ENCODE data around the gene PTGER2. TPM values are rescaled to one million over a fixed set of nuclear protein-coding genes. Genes with fewer than 3 reads are reported as not detected.

The PTGER2 gene
- polyA plus RNA-seq, 1 donor from 2014 or later, result not detected

DNA sequence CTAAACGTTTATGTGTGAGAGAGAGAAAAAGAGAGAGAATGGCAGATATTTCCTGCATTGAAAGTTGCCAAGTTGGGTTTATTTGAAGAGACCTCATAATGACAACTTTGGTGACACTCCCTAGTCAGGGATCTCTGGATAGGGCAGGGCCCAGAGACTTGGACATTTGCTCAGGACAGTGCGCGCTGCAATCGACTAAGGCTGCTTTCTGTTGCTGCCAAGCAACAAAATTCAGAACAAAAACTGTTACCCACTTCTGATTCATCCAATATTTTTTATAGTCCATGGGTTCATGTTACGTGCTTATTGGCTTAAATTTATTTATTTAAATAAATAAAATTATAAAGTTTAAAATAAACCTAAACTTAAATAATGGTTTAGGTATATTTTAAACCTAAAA, 34.2 kb downstream of the PTGER2 start:
- H3K36me3 ChIP-seq (ENCODE audit: insufficient read depth, low read length), result no peaks in the 10 kb centered on the region
- no peak overlapping the region for H3K27ac ChIP-seq (ENCODE audit: low read length)
- H3K79me2 ChIP-seq (replicated peaks; ENCODE audit: insufficient read depth, low read length), result no peaks in the 10 kb centered on the region
- no peak overlapping the region for H3K4me2 ChIP-seq (ENCODE audit: low read length)
- H3K4me3 ChIP-seq (ENCODE audit: low read length), result no peak overlapping the region
- no peaks in the 10 kb centered on the region for H3F3A ChIP-seq (ENCODE audit: insufficient read depth, low read length, poor library complexity, severe bottlenecking)
- no peak overlapping the region for H2AFZ ChIP-seq (ENCODE audit: low read depth, low read length)
- H3K9ac ChIP-seq (ENCODE audit: low read length), result no peak overlapping the region
- H3K9me2 ChIP-seq (ENCODE audit: insufficient read depth, low read length), result no peaks in the 10 kb centered on the region
- H4K20me1 ChIP-seq (ENCODE audit: insufficient read depth), result no peaks in the 10 kb centered on the region
- peaks cover 5% of the 10 kb centered on the region for H3K9me3 ChIP-seq (ENCODE audit: low read length)
- no peaks in the 10 kb centered on the region for H3K27me3 ChIP-seq (ENCODE audit: insufficient read depth, low read depth, low read length)
- TF ChIP-seq POLR2AphosphoS5 (IDR thresholded peaks at IDR 0.05) (no peak), EP300 (conservative IDR thresholded peaks at IDR 0.05; ENCODE audit: poor library complexity, severe bottlenecking) (no peak), CTCF (IDR thresholded peaks at IDR 0.05; ENCODE audit: poor library complexity, severe bottlenecking) (no peak), TAF1 (IDR thresholded peaks at IDR 0.05; ENCODE audit: low read depth) (no peak), MXI1 (conservative IDR thresholded peaks at IDR 0.05; ENCODE audit: poor library complexity, severe bottlenecking) (no peak), EZH2 (IDR thresholded peaks at IDR 0.05; ENCODE audit: borderline replicate concordance, insufficient read depth, low read length, poor library complexity, severe bottlenecking) (no peak), RAD21 (conservative IDR thresholded peaks at IDR 0.05) (no peak), SMC3 (conservative IDR thresholded peaks at IDR 0.05; ENCODE audit: poor library complexity) (no peak)
- TF ChIP-seq, protein P1, sequence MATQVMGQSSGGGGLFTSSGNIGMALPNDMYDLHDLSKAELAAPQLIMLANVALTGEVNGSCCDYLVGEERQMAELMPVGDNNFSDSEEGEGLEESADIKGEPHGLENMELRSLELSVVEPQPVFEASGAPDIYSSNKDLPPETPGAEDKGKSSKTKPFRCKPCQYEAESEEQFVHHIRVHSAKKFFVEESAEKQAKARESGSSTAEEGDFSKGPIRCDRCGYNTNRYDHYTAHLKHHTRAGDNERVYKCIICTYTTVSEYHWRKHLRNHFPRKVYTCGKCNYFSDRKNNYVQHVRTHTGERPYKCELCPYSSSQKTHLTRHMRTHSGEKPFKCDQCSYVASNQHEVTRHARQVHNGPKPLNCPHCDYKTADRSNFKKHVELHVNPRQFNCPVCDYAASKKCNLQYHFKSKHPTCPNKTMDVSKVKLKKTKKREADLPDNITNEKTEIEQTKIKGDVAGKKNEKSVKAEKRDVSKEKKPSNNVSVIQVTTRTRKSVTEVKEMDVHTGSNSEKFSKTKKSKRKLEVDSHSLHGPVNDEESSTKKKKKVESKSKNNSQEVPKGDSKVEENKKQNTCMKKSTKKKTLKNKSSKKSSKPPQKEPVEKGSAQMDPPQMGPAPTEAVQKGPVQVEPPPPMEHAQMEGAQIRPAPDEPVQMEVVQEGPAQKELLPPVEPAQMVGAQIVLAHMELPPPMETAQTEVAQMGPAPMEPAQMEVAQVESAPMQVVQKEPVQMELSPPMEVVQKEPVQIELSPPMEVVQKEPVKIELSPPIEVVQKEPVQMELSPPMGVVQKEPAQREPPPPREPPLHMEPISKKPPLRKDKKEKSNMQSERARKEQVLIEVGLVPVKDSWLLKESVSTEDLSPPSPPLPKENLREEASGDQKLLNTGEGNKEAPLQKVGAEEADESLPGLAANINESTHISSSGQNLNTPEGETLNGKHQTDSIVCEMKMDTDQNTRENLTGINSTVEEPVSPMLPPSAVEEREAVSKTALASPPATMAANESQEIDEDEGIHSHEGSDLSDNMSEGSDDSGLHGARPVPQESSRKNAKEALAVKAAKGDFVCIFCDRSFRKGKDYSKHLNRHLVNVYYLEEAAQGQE (IDR thresholded peaks at IDR 0.05; ENCODE audit: borderline replicate concordance), result no peak

DNA sequence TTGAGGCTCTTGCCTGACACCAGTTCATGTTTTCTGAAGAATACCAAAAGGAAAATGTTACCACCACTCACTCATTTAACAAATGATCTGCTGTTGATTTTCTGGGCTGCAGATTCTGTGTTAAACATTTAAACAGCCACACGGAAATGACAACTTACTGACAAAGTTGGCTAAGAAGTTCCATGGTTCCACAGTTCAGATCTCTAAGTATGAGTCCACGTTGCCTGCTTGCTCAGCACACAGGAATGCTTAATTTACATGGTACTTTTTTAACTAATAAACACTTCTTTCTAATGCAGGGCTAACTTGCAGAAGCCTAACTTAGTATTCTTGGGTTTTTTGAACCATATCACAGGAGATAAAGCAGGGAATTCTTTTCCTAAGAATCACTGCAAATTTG, 34.7 kb downstream of the PTGER2 start:
- no peak overlapping the region for H3K9ac ChIP-seq (ENCODE audit: low read length)
- no peak overlapping the region for H3K4me2 ChIP-seq (ENCODE audit: low read length)
- no peaks in the 10 kb centered on the region for H3K36me3 ChIP-seq (ENCODE audit: insufficient read depth, low read length)

DNA sequence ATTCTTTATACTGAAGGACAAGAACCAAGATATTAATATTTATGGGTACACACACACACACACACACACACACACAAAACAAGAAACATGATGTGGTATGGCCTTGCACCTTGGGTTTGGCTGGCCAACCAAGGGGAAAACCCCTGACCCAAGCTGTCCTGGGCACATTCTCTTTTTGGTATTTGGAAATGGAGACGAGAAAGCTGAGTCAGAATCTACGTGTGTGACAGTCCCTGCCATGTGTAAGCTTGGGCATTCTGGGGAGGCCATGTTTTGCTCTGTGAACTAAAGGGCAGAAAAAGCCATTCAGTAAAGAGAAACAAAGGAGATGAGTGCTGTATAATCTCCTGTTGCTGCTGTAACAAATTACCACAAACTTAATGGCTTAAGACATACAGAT, 35.6 kb downstream of the PTGER2 start:
- no peak for TF ChIP-seq CTCF (IDR thresholded peaks at IDR 0.05; ENCODE audit: poor library complexity, severe bottlenecking)
- no peak for TF ChIP-seq RAD21 (conservative IDR thresholded peaks at IDR 0.05)
- no peak for TF ChIP-seq EP300 (conservative IDR thresholded peaks at IDR 0.05; ENCODE audit: poor library complexity, severe bottlenecking)
- TF ChIP-seq TAF1 (IDR thresholded peaks at IDR 0.05; ENCODE audit: low read depth), result no peak
- TF ChIP-seq MXI1 (conservative IDR thresholded peaks at IDR 0.05; ENCODE audit: poor library complexity, severe bottlenecking), result no peak
- no peak for TF ChIP-seq POLR2AphosphoS5 (IDR thresholded peaks at IDR 0.05)
- TF ChIP-seq EZH2 (IDR thresholded peaks at IDR 0.05; ENCODE audit: borderline replicate concordance, insufficient read depth, low read length, poor library complexity, severe bottlenecking), result no peak
- TF ChIP-seq SMC3 (conservative IDR thresholded peaks at IDR 0.05; ENCODE audit: poor library complexity), result no peak
- TF ChIP-seq, protein P1 (IDR thresholded peaks at IDR 0.05; ENCODE audit: borderline replicate concordance), result no peak
- H3K79me2 ChIP-seq (replicated peaks; ENCODE audit: insufficient read depth, low read length), result no peaks in the 10 kb centered on the region
- H3K9me3 ChIP-seq (ENCODE audit: low read length), result peaks cover 4% of the 10 kb centered on the region
- H2AFZ ChIP-seq (ENCODE audit: low read depth, low read length), result no peak overlapping the region
- no peaks in the 10 kb centered on the region for H3K9me2 ChIP-seq (ENCODE audit: insufficient read depth, low read length)
- H3K4me2 ChIP-seq (ENCODE audit: low read length), result no peak overlapping the region
- no peaks in the 10 kb centered on the region for H3K36me3 ChIP-seq (ENCODE audit: insufficient read depth, low read length)
- H3K9ac ChIP-seq (ENCODE audit: low read length), result no peak overlapping the region
- H3F3A ChIP-seq (ENCODE audit: insufficient read depth, low read length, poor library complexity, severe bottlenecking), result no peaks in the 10 kb centered on the region
- no peak overlapping the region for H3K27ac ChIP-seq (ENCODE audit: low read length)
- H4K20me1 ChIP-seq (ENCODE audit: insufficient read depth), result no peaks in the 10 kb centered on the region
- H3K27me3 ChIP-seq (ENCODE audit: insufficient read depth, low read depth, low read length), result no peaks in the 10 kb centered on the region
- H3K4me3 ChIP-seq (ENCODE audit: low read length), result no peak overlapping the region

More for the DNA sequence above, 34.7 kb downstream of the PTGER2 start:
- Histone ChIP-seq H3K79me2 (replicated peaks; ENCODE audit: insufficient read depth, low read length) (no peaks in the 10 kb centered on the region), H3K9me3 (ENCODE audit: low read length) (peaks cover 5% of the 10 kb centered on the region), H3K27me3 (ENCODE audit: insufficient read depth, low read depth, low read length) (no peaks in the 10 kb centered on the region), H2AFZ (ENCODE audit: low read depth, low read length) (no peak overlapping the region), H3K4me3 (ENCODE audit: low read length) (no peak overlapping the region), H3K9me2 (ENCODE audit: insufficient read depth, low read length) (no peaks in the 10 kb centered on the region), H3F3A (ENCODE audit: insufficient read depth, low read length, poor library complexity, severe bottlenecking) (no peaks in the 10 kb centered on the region), H3K27ac (ENCODE audit: low read length) (no peak overlapping the region), H4K20me1 (ENCODE audit: insufficient read depth) (no peaks in the 10 kb centered on the region)
- no peak for TF ChIP-seq EP300 (conservative IDR thresholded peaks at IDR 0.05; ENCODE audit: poor library complexity, severe bottlenecking)
- TF ChIP-seq EZH2 (IDR thresholded peaks at IDR 0.05; ENCODE audit: borderline replicate concordance, insufficient read depth, low read length, poor library complexity, severe bottlenecking), result no peak

Data from neural cell (in vitro differentiated cells).